ENCODE data around the gene ADGRV1.

Gene ADGRV1

GRCh38 chr5:90881626-90882150 is 323.1 kb downstream of the ADGRV1 start:
- DNase-seq, result no peak

- DNase-seq, result no peak
Measured at GRCh38 chr5:90882448-90882847, 323.9 kb downstream of the ADGRV1 start.

DNA sequence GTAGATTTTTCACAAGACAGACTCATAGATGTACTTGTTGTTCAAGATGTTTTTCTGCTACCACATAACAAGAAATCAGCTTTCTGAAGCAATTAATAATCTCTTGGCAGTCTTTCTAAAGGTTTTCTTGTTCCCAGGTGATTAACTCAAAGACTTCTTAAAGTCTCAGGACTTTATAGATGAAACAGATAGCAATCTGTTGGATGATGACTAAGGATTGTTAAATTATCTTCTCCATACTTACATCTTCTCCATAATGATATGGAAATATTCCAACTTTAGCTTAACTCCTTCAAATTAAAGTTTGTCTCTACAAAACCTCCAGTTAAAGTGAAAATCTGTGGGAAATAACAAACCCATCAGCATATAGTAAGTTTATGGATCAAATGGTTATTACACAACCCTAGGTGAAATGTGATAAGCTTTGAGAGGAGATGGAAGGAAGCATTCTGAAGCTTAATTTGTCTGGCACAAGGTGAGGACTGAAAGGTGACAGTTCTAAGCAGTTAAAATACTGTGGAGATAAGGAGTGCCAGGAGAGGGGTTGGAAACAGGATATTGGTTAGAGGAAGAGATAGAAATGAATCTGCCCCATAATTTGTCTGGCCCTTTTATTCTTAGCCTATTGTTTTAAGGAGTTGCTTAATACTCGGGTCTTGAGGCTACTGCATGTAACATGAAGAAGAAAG is 326.7 kb downstream of the ADGRV1 start:
- no peak for DNase-seq

GRCh38 chr5:90886381-90886780 is 327.8 kb downstream of the ADGRV1 start:
- no peak for DNase-seq

DNA sequence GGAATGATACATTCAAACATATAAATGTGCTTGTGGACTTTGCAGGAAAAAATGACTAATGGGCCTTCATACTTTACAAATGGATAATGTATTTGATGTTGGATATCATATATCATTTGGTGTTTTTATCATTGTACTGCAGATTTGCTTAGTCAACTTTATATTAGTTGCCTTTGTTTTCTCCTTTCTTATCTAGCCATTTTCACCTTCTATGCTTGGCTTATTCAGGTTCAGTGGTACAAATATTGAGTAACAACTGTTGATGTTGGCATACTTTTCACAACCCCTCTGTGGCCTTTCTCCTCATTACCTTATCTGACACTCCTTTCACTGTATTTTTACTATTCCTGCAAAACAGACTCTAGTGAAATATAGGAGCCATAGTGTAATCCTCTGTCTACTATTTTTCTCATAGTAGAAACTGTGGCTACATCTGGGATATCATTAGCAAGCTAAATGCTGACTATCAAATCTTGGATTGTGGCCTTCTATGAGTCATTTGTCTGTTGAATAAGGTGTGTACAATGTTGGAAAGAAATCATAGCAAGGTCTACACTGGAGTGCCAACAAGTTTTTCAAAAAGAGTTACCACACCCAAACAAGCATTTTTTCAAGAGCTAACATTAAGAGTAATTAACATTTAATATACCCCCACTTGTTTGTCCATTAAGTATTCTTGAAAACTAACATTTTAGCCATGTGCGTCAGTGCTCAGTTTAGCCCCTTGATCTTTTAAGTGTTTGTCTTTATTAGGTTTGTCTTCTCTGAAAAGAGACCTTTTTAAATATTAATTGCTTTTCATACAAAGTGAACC is 330.1 kb downstream of the ADGRV1 start:
- DNase-seq, result no peak

DNA sequence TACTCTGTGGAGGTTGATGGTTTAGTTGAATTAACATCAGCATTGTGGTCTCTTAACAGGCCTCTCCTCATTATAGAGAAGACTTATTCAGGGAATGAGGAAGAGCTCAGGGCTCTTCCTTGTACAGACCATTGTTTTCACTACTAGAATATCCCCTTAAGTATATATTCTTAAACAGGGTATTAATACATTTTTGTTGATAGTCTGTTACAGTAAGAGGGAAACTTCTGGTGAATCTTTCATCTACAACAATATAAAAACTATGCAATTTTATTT is 330.7 kb downstream of the ADGRV1 start:
- no peak for DNase-seq

DNA sequence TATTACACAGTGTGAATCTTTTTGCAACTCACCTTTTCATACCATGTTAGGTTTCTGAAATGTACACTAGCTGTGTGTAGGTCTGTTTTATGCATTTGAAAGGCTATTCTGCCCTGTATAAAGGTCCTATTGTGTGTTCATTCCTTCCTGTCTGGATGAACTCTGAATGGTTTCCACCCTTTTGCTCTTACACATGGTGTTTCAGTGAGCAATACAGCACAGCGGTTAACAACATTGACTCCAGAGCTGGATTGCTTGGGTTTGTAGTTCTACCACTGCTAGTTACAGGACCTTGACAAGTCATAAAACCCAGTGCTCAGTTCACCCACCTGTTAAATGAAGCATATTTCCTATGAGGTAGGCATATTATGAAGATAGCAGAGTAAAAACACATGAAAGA is 331.6 kb downstream of the ADGRV1 start:
- no peak for DNase-seq

DNA sequence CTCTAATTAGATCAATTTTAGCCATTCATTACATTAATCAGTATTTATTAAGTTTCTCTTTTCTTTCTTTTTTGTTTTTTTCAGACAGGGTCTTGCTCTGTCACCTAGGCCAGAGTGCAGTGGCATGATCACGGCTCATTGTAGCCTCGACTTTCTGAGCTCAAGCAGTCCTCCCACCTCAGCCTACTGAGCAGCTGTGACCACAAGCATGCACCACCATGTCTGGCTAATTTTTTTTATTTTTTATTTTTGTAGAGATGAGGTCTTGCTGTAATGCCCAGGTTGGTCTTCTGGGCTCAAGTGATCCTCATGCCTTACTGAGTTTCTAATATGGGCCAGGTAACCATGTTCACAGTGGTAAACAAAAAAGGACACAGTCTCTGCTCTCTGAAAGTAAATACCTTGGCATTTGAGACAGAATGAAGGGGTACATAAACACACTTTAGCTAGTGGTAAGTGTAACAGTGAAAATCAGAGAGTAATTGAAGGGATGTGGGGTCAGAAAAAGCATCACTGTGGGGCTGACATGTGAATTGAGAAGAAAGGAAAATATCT is 336.3 kb downstream of the ADGRV1 start:
- DNase-seq, result no peak

DNA sequence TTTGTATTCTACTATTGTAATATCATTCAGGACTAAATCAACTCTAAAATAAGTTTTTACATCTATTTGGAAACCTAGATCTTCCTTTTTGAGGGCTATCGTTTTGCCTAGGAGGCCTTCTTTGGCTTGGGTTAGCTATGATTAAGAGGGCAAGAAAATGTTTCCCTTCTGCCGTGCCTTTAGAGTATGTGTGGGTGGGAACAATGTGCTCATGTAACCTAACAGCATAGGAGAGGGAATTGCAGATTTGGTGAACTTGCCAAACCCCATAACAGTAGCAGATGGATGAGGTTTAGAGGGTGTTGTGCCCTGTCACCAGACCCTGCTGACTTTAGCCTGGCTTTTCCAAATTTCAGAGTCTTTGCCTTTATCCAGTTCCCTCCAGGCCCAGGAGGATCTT is 339.0 kb downstream of the ADGRV1 start:
- DNase-seq, result no peak

DNA sequence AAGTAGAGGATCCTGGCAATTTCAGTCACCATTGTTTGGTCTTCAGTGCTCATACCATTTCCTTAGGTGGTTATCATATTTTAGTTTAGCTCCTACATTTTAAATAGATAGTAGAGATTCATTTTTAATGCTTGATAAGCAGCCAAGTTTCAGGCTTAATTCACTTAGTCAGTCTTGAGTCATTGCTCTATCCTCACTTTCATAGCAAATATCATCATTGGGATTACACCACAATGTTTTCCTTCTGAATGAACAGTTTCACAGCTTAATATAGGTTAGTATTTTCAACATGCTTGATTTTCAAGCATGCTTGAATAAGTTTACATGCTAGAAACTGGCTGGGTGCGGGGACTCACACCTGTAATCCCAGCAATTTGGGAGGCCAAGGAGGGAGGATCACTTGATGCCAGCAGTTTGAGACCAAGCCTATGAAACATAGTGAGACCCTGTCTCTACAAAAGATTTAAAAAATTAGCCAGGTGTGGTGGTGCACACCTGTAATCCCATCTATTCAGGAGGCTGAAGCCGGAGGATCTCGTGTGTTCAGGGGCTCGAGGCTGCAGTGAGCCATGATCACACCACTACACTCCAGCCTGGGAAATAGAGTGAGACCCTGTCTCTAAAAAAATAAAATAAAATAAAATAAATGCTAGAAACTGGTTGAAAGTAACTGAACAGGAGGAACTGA is 339.9 kb downstream of the ADGRV1 start:
- no peak for DNase-seq

GRCh38 chr5:90899014-90899604 is 340.5 kb downstream of the ADGRV1 start:
- no peak for DNase-seq

DNA sequence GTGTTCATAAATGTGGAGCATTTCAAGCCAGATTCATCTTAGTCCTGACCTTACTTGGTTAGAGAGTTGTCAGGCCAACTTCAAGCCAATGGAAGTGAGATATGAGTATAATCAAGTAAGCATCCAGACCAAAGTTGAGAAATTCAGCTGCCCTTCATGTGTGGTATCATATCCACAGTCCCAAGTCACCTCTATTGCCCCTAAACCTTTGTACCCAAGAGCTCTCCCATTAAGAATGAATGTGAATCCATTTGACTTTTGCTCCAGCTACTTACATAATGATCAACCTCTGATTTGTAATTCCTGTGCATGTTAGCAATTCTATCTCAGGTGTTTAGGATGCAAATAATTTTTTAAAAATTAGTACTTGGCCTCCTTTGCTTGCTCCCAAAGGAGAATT is 342.7 kb downstream of the ADGRV1 start:
- no peak for DNase-seq

DNA sequence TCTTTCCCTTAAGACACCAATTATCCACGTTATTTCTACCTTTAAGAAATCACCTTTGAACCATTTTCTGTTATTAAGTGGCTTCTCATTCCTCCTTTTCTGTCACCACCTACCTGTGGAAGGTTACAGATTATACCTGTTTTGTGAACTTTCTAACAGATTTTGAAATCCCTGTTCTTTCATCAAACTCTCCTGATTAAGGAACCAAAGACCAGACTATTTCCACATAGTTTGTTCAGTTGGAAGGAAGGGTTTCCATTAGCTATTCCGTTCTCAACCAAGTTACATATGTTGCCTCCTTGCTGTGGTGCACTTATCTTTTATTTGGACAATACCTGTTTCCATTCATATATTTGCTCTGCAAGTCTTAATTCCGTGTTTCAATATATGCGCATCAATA is 343.6 kb downstream of the ADGRV1 start:
- no peak for DNase-seq

DNA sequence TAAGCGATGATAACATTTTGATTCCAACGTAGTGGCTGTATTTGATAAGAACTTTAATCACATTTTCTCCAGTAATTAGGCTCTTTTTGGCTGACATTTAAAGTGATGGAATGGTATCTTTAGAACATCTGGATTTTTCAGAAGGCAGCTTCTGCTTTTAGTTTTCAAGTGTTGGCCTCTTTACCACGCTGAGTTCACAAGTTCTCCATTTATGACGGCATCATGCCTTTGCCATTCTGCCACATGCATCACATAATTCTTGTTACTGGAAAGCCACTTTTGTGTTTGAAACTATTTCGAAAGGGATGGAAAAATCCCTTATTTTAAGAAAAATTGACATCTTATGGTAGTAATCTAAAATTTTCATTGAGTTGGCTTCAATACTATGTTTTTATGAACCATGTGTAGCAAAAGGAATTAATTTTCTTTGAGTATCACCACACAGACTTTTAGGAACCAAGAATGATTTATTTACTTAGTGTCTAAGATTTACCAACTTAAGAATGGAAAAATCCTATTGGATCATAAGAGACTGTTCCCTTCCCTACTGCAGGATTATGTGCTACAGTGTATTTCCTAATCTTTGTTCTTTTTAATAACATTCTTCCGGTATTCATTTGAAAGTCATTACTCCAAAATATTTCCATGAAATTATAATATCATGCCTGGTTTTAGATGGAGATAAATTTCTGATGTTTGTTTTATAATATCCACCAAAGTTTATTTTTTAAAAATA is 344.2 kb downstream of the ADGRV1 start:
- DNase-seq, result no peak

DNA sequence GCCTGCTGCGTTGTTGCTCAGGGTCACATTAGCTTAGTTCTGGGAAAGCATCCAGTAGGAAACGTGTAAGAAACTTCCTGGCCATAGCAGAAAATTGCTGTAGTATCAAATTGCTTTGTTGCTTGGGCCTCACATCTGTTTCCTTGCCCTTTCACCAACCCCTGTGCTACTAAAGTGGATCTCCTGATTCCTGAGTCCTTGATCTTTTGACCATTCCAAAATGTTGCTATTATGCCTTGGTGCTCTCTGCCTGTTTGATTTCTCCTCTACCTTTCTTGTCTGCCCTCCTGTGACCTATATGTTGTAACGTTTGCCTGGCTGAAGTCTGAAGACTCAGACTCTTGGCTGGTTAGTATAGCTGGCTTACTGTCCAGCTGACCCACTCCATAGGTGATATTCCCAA is 350.5 kb downstream of the ADGRV1 start:
- DNase-seq, result no peak

- no peak for DNase-seq
Measured at GRCh38 chr5:90909940-90910339, 351.3 kb downstream of the ADGRV1 start.

GRCh38 chr5:90911169-90911568 is 352.6 kb downstream of the ADGRV1 start:
- DNase-seq, result no peak

- DNase-seq, result no peak
Measured at GRCh38 chr5:90912476-90912875, 353.9 kb downstream of the ADGRV1 start.

GRCh38 chr5:90915393-90915792 is 356.8 kb downstream of the ADGRV1 start:
- DNase-seq, result no peak

GRCh38 chr5:90916947-90917800 is 358.6 kb downstream of the ADGRV1 start:
- DNase-seq, result no peak

- no peak for DNase-seq
Measured at GRCh38 chr5:90917928-90918668, 359.5 kb downstream of the ADGRV1 start.
